H1 (cell line): ENCODE results near the gene LAMTOR4.

Source experiments
- CBX8 ChIP-seq: fragments of 300-800, 300-1000 bp; sonication (generic); IDR thresholded peaks from 2 replicates; pipeline ENCODE4 v1.7.1; 2016; ENCODE audit warnings: low read depth, low read length, borderline replicate concordance
- CREB1 ChIP-seq: IDR thresholded peaks from 2 replicates; pipeline ENCODE4 v1.6.1; 2012; ENCODE audit warnings: inconsistent platforms
- RAD21 ChIP-seq, 2 experiments: IDR thresholded peaks in 1 of 2; conservative IDR thresholded peaks in 1 of 2; 2 replicates each; pipeline ENCODE4 v1.6.1; 2011; ENCODE audit warnings: low read depth in 2 of 2, low read length in 2 of 2, improper control_type of control experiment in 1 of 2, inconsistent platforms in 1 of 2, mild to moderate bottlenecking in 1 of 2, moderate library complexity in 1 of 2
- RFX5 ChIP-seq: IDR thresholded peaks from 2 replicates; pipeline ENCODE4 v1.6.1; 2011; ENCODE audit warnings: low read depth, low read length, improper control_type of control experiment, borderline replicate concordance
- RNF2 ChIP-seq: fragments of 200-900, 300-1000 bp; sonication (generic); IDR thresholded peaks from 2 replicates; pipeline ENCODE4 v1.7.1; 2016; ENCODE audit warnings: borderline replicate concordance, low read depth, mild to moderate bottlenecking, antibody characterized with exemption, low read length; ENCODE audit not compliant: poor library complexity, severe bottlenecking; ENCODE audit errors: missing control alignments
- TCF12 ChIP-seq: IDR thresholded peaks from 2 replicates; pipeline ENCODE4 v1.6.1; 2011; ENCODE audit warnings: low read depth, mild to moderate bottlenecking, low read length
- TEAD4 ChIP-seq: IDR thresholded peaks from 2 replicates; pipeline ENCODE4 v1.6.1; 2012; ENCODE audit warnings: low read depth, low read length, inconsistent platforms, mixed read lengths
- TF ChIP-seq, protein P1 (sequence below), 3 experiments: IDR thresholded peaks; 1 replicate in 2 of 3; 2 replicates in 1 of 3; pipeline versions ENCODE4 v1.5.1 to v1.6.1; 2011; ENCODE audit warnings: low read length in 3 of 3, mild to moderate bottlenecking in 3 of 3, inconsistent platforms in 2 of 3, low read depth in 1 of 3, moderate library complexity in 1 of 3; ENCODE audit not compliant: insufficient read depth in 1 of 3; ENCODE audit errors: control extremely low read depth in 1 of 3
- TF ChIP-seq, protein P2 (sequence below): IDR thresholded peaks from 2 replicates; pipeline ENCODE4 v1.6.1; 2012; ENCODE audit warnings: inconsistent platforms

DNA sequence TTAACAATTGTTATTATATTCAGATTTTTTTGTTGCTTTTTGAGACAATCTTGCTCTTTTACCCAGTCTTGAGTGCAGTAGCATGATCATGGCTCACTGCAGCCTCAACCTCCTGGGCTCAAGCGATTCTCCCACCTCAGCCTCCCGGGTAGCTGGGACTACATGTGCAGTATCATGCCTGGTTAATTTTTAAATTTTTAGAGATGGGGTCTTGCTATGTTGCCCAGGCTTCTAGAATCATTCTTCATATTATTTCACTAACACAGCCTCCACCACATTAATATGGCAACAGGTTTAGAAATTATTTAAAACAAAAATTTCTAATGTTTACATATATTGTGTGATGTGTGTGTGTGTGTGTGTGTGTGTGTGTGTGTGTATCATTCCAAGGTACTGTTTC is 1.4 kb upstream of the LAMTOR4 start:
- TF ChIP-seq, protein P1, sequence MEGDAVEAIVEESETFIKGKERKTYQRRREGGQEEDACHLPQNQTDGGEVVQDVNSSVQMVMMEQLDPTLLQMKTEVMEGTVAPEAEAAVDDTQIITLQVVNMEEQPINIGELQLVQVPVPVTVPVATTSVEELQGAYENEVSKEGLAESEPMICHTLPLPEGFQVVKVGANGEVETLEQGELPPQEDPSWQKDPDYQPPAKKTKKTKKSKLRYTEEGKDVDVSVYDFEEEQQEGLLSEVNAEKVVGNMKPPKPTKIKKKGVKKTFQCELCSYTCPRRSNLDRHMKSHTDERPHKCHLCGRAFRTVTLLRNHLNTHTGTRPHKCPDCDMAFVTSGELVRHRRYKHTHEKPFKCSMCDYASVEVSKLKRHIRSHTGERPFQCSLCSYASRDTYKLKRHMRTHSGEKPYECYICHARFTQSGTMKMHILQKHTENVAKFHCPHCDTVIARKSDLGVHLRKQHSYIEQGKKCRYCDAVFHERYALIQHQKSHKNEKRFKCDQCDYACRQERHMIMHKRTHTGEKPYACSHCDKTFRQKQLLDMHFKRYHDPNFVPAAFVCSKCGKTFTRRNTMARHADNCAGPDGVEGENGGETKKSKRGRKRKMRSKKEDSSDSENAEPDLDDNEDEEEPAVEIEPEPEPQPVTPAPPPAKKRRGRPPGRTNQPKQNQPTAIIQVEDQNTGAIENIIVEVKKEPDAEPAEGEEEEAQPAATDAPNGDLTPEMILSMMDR (IDR thresholded peaks at IDR 0.05; ENCODE audit: control extremely low read depth in 1 of 3, insufficient read depth in 1 of 3, low read depth in 1 of 3, low read length in 3 of 3), result no peak
- TF ChIP-seq CREB1 (no peak), TEAD4 (no peak), CBX8 (no peak), TCF12 (no peak), RNF2 (no peak), RAD21 (IDR thresholded peaks at IDR 0.05 in 1 of 2, conservative IDR thresholded peaks at IDR 0.05 in 1 of 2; ENCODE audit: low read depth in 2 of 2, low read length in 2 of 2) (no peak), RFX5 (no peak)
- TF ChIP-seq, protein P2, sequence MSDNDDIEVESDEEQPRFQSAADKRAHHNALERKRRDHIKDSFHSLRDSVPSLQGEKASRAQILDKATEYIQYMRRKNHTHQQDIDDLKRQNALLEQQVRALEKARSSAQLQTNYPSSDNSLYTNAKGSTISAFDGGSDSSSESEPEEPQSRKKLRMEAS, result no peak
